ENCODE results near the gene HIPK3.

DNA sequence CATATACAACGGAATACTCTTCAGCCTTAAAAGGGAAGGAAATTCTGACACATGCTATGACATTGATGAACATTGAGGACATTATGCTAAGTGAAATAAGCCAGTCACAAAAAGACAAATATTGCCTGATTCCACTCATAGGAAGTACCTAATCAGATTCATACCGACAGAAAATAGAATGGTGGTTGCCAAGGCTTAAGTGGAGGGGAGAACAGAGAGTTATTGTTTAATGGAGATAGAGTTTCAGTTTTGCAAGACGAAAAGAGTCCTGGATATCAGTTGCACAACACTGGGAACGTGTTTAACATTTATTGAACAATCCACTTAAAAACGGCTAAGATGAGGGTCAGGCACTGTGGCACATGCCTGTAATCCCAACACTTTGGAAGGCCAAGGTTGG is 45.6 kb upstream of the HIPK3 start:
- TF ChIP-seq CTCF (IDR thresholded peaks at IDR 0.05; ENCODE audit: low read depth, low read length) (no peak), POLR2A (IDR thresholded peaks at IDR 0.05; ENCODE audit: extremely low read depth, insufficient read length) (no peak), MYC (IDR thresholded peaks at IDR 0.05; ENCODE audit: low read depth, low read length) (no peak)
- TF ChIP-seq, protein P1, sequence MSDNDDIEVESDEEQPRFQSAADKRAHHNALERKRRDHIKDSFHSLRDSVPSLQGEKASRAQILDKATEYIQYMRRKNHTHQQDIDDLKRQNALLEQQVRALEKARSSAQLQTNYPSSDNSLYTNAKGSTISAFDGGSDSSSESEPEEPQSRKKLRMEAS (IDR thresholded peaks at IDR 0.05; ENCODE audit: low read depth, low read length): no peak

Data from NB4 (cell line).